Activated CD4-positive, alpha-beta T cell treated with anti-CD3 and anti-CD28 coated beads for 24 hours (primary cell): ENCODE results near the gene CEP95.
"Not testable (repeated sequence)": the region's sequence is repeated elsewhere in the genome, so short reads cannot be mapped to it uniquely, and the experiment has no call there.

ENCODE experiments used
- DNase-seq, 2 donors: peaks; one replicate each; pipeline ENCODE4 v3.0.0-alpha.2; 2020; ENCODE audit warnings: low read depth in 2 of 2

CEP95 gene

DNA sequence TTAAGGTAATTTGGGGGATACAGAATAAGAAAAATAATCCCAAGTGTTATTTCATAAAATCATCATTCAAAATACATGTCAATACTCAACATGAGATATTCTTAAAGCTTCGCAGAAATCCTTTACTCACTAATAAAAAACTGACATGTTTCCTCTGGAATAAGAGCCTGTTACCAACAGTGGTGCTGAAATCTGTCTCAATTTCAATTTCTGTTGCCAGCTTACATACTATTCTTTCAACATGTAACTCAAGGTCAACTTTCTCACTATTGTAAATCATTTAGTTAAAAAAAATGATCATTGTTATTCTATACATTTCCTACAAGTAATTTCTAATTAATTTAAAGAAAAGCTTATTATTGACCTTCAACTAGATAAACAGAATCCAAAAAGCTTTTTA is 67.9 kb downstream of the CEP95 start:
- no peak for DNase-seq

DNA sequence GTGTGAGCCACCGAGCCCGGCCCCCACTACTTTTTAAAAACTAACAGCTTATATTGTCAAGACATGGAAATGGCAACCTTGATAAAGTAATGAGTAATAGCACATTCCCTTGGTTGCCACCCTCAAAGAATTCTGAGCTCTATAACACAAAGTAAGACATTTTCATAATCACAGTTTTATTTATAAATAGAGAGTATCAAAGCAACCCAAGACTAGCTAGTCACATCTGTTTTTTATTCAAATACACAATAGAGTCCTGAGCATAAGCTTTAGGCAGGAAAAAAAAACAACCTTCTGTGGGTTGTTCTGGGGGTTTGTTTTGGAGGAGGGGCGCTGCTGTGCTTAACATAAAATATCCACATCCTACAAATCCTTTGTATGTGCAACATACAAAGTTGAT is 68.7 kb downstream of the CEP95 start:
- no peak for DNase-seq

DNA sequence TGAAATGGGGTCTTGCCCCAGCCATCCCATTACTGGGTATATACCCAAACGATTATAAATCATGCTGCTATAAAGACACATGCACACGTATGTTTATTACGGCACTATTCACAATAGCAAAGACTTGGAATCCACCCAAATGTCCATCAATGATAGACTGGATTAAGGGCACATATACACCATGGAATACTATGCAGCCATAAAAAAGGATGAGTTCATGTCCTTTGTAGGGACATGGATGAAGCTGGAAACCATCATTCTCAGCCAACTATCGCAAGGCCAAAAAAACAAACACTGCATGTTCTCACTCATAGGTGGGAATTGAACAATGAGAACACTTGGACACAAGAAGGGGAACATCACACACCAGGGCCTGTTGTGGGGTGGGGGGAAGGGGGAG is 70.2 kb downstream of the CEP95 start:
- DNase-seq = not testable (repeated sequence)

DNA sequence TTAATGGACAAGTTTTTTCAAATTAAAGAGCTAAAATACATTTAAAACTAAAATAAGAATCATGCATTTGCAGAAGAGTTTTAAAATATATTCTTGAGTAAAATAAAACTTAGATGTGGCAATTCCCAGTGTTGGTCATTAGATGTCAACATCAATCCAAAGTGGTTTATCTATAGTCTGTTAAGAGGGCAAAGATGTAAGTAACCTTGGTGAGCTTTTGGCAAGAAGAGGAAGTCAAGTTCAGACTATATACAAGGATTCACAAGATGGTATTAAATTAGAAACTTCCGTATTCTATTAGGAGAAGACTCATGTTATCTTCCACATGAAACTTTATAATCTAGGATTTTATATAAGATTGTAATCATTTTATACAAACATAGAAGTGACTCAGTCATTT is 73.1 kb downstream of the CEP95 start:
- DNase-seq = no peak

DNA sequence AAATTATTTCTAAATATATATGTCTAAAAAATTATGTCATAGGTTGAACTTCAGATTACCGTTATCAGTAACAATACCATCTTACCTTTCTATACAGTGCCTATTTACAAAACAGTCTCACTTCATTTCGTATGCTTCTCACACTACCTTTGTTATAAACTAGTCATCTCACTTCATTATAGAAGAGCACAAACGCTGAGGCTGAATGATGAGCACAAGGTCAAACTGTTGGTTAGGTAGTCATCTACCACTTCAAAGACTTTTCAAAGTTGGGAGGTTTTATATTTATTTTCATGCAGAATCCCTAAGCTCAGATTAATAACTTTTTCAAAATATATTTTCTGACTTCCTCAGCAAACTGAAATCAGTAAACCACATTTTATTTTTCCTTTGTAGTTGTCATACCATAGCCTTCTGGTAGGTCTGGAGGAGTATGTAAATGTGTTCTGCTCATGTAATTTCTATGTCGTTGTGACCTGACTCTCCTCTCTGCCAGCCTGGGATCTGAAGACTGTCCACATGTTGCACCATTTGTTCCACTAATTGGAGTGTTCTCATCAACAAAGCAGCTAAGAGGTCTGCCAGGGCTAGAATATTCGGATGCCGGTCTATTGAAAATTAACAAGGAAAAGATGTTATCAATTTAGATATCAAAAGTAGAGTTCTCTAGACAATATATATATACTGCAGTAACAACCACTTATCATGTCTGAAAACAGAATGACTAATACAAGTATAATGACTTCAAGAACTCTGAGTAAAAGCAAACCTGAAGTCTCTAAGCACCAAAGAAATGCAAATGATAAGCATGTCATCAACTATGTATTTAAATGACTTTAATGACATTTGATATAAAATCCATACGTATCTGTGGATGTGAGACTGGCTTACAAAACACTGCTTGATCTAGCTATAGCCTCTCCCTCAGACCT is 73.9 kb downstream of the CEP95 start:
- DNase-seq = no peak

DNA sequence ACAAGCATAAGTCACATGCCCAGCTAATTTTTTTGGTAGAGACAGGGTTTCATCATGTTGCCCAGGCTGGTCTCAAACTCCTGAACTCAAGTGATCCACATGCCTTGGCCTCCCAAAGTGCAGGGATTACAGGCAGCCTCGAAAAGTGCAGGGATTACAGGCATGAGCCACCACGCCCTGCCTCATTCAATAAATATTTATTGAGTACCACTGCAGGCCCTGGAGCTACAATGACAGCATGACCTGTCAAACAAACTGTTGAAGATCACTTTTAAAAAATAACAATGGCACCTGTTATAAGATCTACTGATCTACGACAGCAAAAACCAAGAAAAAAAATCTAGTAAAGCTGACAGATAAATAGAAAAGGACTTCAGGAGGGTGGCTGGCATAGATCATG is 76.3 kb downstream of the CEP95 start:
- no peak for DNase-seq

DNA sequence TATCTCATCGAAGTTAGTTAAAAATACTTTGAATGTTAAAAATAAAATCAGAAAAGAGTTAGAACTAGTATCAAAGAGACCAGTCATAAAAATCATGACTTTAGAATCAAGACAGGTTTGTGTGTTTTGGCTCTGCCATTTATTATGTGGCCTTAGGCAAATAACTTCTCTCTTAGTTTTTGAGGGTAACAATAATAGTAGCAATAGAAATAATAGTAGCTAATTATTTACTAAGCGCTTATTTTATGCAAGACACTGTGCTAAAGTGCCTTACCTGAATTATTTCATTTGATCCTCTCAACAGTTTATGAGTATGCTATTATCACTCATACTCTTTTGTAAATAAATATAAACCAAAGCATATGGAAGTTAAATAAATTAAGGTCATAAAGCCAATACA is 78.4 kb downstream of the CEP95 start:
- no peak for DNase-seq
